OCI-LY7 (cell line): ENCODE measurements around the gene KDSR.

ENCODE experiments used
- EZH2phosphoT487 ChIP-seq: fragments of 200-600 bp; sonication (generic); IDR thresholded peaks from 2 replicates; pipeline ENCODE4 v1.6.1; 2018; ENCODE audit warnings: low read depth, borderline replicate concordance, mild to moderate bottlenecking, mixed run types, antibody characterized with exemption, low read length, moderate library complexity, mixed read lengths
- TF ChIP-seq, protein P1 (sequence below): fragments of 200-600 bp; sonication (generic); conservative IDR thresholded peaks from 2 replicates; pipeline ENCODE4 v1.5.1; 2014; ENCODE audit warnings: mild to moderate bottlenecking, antibody characterized with exemption, low read length, moderate library complexity, mixed read lengths

- TF ChIP-seq, protein P1, sequence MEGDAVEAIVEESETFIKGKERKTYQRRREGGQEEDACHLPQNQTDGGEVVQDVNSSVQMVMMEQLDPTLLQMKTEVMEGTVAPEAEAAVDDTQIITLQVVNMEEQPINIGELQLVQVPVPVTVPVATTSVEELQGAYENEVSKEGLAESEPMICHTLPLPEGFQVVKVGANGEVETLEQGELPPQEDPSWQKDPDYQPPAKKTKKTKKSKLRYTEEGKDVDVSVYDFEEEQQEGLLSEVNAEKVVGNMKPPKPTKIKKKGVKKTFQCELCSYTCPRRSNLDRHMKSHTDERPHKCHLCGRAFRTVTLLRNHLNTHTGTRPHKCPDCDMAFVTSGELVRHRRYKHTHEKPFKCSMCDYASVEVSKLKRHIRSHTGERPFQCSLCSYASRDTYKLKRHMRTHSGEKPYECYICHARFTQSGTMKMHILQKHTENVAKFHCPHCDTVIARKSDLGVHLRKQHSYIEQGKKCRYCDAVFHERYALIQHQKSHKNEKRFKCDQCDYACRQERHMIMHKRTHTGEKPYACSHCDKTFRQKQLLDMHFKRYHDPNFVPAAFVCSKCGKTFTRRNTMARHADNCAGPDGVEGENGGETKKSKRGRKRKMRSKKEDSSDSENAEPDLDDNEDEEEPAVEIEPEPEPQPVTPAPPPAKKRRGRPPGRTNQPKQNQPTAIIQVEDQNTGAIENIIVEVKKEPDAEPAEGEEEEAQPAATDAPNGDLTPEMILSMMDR: no peak
- no peak for TF ChIP-seq EZH2phosphoT487
Observed at GRCh38 chr18:63307551-63308200, 59.3 kb downstream of the KDSR start.
